MM.1S (cell line): Measurements from ENCODE around the gene MCHR1.
"Not testable (repeated sequence)": the region's sequence is repeated elsewhere in the genome, so short reads cannot be mapped to it uniquely, and the experiment has no call there.

Experiments used
- DNase-seq: peaks from one replicate; pipeline ENCODE4 v3.0.0-alpha.2; 2015
- H2AFZ ChIP-seq: fragments of 300-600 bp; sonication (generic); 2 replicates; pipeline ENCODE4 v1.6.0; 2016; ENCODE audit warnings: antibody characterized with exemption, low read length
- H3F3A ChIP-seq: fragments of 300-600 bp; sonication (generic); 2 replicates; pipeline ENCODE4 v1.6.1; 2016; ENCODE audit warnings: mild to moderate bottlenecking, antibody characterized with exemption, low read length, moderate library complexity, mixed read lengths; ENCODE audit not compliant: insufficient read depth
- H3K27ac ChIP-seq: fragments of 300-600 bp; sonication (generic); 2 replicates; pipeline ENCODE4 v1.5.1; 2016; ENCODE audit warnings: mild to moderate bottlenecking, low read length
- H3K27me3 ChIP-seq: fragments of 300-600 bp; sonication (generic); replicated peaks from 2 replicates; pipeline ENCODE4 v1.6.0; 2016; ENCODE audit warnings: low read length; ENCODE audit not compliant: insufficient read depth
- H3K36me3 ChIP-seq: fragments of 300-600 bp; sonication (generic); replicated peaks from 2 replicates; pipeline ENCODE4 v1.6.1; 2016; ENCODE audit warnings: mild to moderate bottlenecking, low read length, mixed read lengths; ENCODE audit not compliant: insufficient read depth
- H3K4me1 ChIP-seq: fragments of 300-600 bp; sonication (generic); 2 replicates; pipeline ENCODE4 v1.6.1; 2016; ENCODE audit warnings: low read length, mixed read lengths
- H3K4me2 ChIP-seq: fragments of 300-600 bp; sonication (generic); 2 replicates; pipeline ENCODE4 v1.6.0; 2016; ENCODE audit warnings: low read depth, low read length
- H3K4me3 ChIP-seq: fragments of 300-600 bp; sonication (generic); 2 replicates; pipeline ENCODE4 v1.5.1; 2016; ENCODE audit warnings: low read length, mixed read lengths
- H3K79me2 ChIP-seq: fragments of 300-600 bp; sonication (generic); 2 replicates; pipeline ENCODE4 v1.6.1; 2016; ENCODE audit warnings: mixed run types, low read length, mixed read lengths
- H3K9ac ChIP-seq: fragments of 300-600 bp; sonication (generic); 2 replicates; pipeline ENCODE4 v1.6.1; 2016; ENCODE audit warnings: low read length, mixed read lengths
- H3K9me2 ChIP-seq: fragments of 300-600 bp; sonication (generic); replicated peaks from 2 replicates; pipeline ENCODE4 v1.6.1; 2016; ENCODE audit warnings: mild to moderate bottlenecking, low read length, mixed read lengths; ENCODE audit not compliant: insufficient read depth
- H3K9me3 ChIP-seq: fragments of 300-600 bp; sonication (generic); replicated peaks from 2 replicates; pipeline ENCODE4 v1.6.1; 2016; ENCODE audit warnings: mild to moderate bottlenecking, low read length, mixed read lengths; ENCODE audit not compliant: insufficient read depth
- H4K20me1 ChIP-seq: fragments of 300-600 bp; sonication (generic); 2 replicates; pipeline ENCODE4 v1.6.1; 2016; ENCODE audit warnings: mild to moderate bottlenecking, low read length, moderate library complexity, mixed read lengths; ENCODE audit not compliant: insufficient read depth
- EZH2 ChIP-seq: fragments of 300-600 bp; sonication (generic); optimal IDR thresholded peaks from 2 replicates; pipeline ENCODE3; 2017; ENCODE audit warnings: low read depth, mild to moderate bottlenecking, antibody characterized with exemption, low read length, mixed read lengths
- EZH2phosphoT487 ChIP-seq: fragments of 300-600 bp; sonication (generic); IDR thresholded peaks from 2 replicates; pipeline ENCODE4 v1.6.1; 2018; ENCODE audit warnings: antibody characterized with exemption, low read length
- TF ChIP-seq, protein P1 (sequence below): fragments of 300-600 bp; sonication (generic); IDR thresholded peaks from 2 replicates; pipeline ENCODE4 v1.5.1; 2016; ENCODE audit warnings: antibody characterized with exemption, low read length, mixed read lengths

Gene MCHR1

DNA sequence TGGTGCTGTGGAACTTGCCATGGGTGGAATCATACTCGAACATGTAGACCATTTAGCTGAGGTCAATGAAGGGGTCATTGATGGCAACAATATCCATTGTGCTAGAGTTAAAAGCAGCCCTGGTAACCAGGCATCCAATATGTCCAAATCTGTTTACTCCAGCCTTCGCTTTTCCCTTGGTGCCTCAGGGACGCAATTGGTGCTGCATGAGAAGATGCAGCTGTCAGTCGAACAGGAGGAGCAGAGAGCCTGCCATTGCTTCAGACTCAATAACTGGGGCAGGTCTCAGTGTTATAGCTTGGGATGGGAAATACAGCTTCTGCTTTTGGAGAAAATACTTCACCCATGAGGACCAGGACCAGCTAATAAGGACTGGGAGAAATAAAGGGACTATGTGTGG lies 5.0 kb upstream of the MCHR1 start:
- Histone ChIP-seq H3K27ac (no peak overlapping the region), H3K79me2 (no peaks in the 10 kb centered on the region), H4K20me1 (no peaks in the 10 kb centered on the region), H3K36me3 (no peaks in the 10 kb centered on the region), H3K4me2 (no peak overlapping the region), H3K4me1 (no peaks in the 10 kb centered on the region), H3K27me3 (no peaks in the 10 kb centered on the region), H3K9ac (no peak overlapping the region), H3K9me3 (no peaks in the 10 kb centered on the region), H3F3A (no peaks in the 10 kb centered on the region), H3K4me3 (no peak overlapping the region), H2AFZ (no peak overlapping the region), H3K9me2 (no peaks in the 10 kb centered on the region)
- DNase-seq = no peak
- TF ChIP-seq EZH2phosphoT487 = no peak
- TF ChIP-seq EZH2 = no peak

DNA sequence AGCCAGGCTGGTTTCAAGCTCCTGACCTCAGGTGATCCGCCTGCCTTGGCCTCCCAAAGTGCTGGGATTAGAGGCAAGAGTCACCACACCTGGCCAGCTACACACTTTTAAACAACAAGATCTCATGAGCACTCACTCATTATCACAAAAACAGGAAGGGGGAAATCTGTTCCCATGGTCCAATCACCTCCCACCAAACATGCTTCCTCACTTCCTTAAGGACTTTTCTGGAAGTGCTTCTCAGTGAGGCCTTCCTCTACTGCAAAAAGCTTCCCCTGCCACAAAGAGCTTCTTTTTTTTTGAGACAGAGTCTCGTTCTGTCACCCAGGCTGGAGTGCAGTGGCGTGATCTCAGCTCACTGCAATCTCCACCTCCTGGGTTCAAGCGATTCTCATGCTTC lies 3.1 kb upstream of the MCHR1 start:
- not testable (repeated sequence) for H3K27me3 ChIP-seq, H3F3A ChIP-seq, H3K4me1 ChIP-seq, H3K79me2 ChIP-seq, H3K9me3 ChIP-seq, H3K4me3 ChIP-seq, H2AFZ ChIP-seq, H3K9ac ChIP-seq, H3K27ac ChIP-seq, H3K9me2 ChIP-seq, H4K20me1 ChIP-seq, DNase-seq, H3K4me2 ChIP-seq, H3K36me3 ChIP-seq

DNA sequence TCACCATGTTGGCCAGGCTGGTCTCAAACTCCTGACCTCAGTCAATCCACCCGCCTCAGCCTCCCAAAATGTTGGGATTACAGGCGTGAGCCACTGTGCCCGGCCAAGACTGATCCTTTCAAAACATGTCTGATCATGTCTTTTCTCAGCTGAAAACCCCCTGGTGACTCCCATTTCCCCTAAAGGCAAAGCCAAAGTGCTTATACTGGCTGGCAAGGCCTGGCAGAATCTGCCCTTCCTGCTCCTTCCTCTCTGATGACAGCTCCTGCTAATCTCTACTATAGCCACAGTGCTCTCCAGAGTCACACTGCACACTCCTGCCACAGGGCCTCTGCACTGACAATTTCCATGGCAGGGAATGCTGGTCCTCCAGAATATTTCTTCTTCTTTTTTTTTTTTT lies 2.6 kb upstream of the MCHR1 start:
- Histone ChIP-seq H3K27me3 (peaks cover 10% of the 10 kb centered on the region), H3K4me2 (no peak overlapping the region), H3K27ac (no peak overlapping the region), H3K9me2 (no peaks in the 10 kb centered on the region), H3K4me3 (no peak overlapping the region), H4K20me1 (no peaks in the 10 kb centered on the region), H3K9me3 (no peaks in the 10 kb centered on the region), H3F3A (no peaks in the 10 kb centered on the region), H3K79me2 (no peaks in the 10 kb centered on the region), H3K36me3 (no peaks in the 10 kb centered on the region), H3K9ac (no peak overlapping the region), H2AFZ (no peak overlapping the region), H3K4me1 (no peaks in the 10 kb centered on the region)
- DNase-seq = no peak
- TF ChIP-seq, protein P1, sequence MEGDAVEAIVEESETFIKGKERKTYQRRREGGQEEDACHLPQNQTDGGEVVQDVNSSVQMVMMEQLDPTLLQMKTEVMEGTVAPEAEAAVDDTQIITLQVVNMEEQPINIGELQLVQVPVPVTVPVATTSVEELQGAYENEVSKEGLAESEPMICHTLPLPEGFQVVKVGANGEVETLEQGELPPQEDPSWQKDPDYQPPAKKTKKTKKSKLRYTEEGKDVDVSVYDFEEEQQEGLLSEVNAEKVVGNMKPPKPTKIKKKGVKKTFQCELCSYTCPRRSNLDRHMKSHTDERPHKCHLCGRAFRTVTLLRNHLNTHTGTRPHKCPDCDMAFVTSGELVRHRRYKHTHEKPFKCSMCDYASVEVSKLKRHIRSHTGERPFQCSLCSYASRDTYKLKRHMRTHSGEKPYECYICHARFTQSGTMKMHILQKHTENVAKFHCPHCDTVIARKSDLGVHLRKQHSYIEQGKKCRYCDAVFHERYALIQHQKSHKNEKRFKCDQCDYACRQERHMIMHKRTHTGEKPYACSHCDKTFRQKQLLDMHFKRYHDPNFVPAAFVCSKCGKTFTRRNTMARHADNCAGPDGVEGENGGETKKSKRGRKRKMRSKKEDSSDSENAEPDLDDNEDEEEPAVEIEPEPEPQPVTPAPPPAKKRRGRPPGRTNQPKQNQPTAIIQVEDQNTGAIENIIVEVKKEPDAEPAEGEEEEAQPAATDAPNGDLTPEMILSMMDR = no peak
- no peak for TF ChIP-seq EZH2phosphoT487
- TF ChIP-seq EZH2 = no peak

DNA sequence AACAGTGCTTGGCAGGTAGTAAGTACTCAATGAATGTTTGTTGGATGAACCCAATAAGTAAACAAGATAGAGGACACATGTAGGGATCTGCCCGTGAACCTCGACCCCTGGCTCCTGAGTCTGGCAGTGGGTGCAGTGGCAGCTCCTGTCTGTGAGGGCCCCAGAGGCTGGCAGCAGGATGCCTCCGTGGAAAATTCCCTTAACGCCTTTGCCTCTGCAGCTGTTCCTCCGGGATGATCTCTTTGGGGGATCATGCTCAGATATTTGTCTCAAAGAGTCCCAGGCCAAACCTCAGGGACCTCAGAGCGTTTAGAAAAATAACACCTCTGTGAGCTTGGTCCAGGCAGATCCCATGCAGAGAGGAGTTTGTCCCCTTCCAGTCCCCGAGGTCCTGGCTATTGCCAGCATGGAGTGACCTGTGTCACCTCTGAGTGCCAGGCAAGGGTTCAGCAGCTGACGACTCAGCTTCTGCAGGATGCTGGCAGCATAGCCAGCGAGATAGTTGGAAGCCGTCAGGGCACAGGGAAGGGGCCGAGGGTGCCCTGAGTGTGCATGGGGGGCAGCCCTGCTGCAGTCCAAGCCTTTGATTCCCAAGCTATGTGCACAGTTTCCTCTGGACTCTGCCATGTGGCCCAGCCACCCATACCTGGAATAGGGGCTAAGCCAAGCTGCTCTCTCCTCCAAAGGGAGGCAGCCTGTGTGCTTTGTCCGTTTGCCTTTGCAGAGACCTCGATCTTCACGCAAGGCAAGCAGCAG lies 613 bp upstream of the MCHR1 start:
- Histone ChIP-seq H2AFZ (no peak overlapping the region), H3K4me1 (no peaks in the 10 kb centered on the region), H3K9me3 (no peaks in the 10 kb centered on the region), H3K4me2 (no peak overlapping the region), H3K9me2 (no peaks in the 10 kb centered on the region), H3F3A (no peaks in the 10 kb centered on the region), H4K20me1 (no peaks in the 10 kb centered on the region), H3K4me3 (no peak overlapping the region), H3K79me2 (no peaks in the 10 kb centered on the region), H3K9ac (no peak overlapping the region), H3K27me3 (peaks cover 10% of the 10 kb centered on the region), H3K36me3 (no peaks in the 10 kb centered on the region), H3K27ac (no peak overlapping the region)
- TF ChIP-seq, protein P1 = no peak
- no peak for TF ChIP-seq EZH2
- no peak for TF ChIP-seq EZH2phosphoT487
- DNase-seq = no peak
